Fibroblast of villous mesenchyme (primary cell): ENCODE measurements around the gene CSHL1. TPM values are rescaled to one million over a fixed set of nuclear protein-coding genes. Genes with fewer than 3 reads are reported as not detected.
"Not testable (repeated sequence)": the region's sequence is repeated elsewhere in the genome, so short reads cannot be mapped to it uniquely, and the experiment has no call there.

Experiments
- DNase-seq: peaks from one replicate; pipeline ENCODE4 v3.0.0-alpha.2; 2010; ENCODE audit warnings: low read depth
- H3K4me3 ChIP-seq: 2 replicates; pipeline ENCODE4 v1.5.1; 2011; ENCODE audit warnings: low read depth, mild to moderate bottlenecking, low read length
- total RNA-seq: library from RNA; depleted of rRNA; stranded (reverse); fragments of >200 nt; gene quantifications from 2 replicates; pipeline ENCODE4 v1.2.3, GENCODE V29; 2012
- TF ChIP-seq, protein P1 (sequence below): IDR thresholded peaks from 2 replicates; pipeline ENCODE4 v1.5.1; 2012; ENCODE audit warnings: low read depth, mild to moderate bottlenecking, low read length; ENCODE audit not compliant: insufficient read depth

Gene CSHL1
- total RNA-seq, 1 donor: not detected

DNA sequence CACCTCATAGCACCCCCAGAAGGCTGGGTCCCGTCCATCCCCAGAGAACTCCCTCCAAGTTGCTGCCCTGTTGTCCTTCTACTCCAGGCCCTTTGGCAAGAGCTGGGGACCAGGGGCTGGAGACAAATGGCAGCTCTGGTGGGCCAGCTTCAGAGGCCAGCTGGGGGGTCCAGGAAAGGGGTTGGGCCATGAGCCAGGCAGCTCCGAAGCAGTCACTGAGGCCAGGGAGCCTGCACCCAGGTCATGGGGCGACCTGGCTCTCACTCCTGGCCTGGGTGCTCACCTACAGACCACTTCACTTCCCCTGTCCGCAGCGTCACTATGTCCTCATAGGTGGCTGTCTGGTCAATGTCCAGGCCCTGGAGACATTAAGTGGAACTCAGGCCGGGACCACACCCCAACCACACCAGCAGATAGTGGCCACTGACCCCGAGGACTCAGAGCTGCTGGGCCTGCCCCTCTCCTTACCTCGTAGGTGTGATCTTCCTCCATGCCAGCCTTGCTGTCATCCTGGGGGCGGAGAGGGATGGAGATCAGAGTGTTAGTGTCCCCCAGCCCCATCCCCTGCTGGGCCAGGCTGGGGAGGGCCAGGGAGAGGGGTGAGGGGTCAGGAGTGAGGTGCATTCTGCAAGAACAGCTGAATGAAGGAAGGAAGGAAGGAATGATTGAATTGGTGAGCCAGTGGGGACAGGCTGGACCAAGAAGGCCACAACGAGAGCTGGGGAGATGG, 18.1 kb upstream of the CSHL1 start:
- DNase-seq: no peak
- H3K4me3 ChIP-seq: no peak overlapping the region
- TF ChIP-seq, protein P1, sequence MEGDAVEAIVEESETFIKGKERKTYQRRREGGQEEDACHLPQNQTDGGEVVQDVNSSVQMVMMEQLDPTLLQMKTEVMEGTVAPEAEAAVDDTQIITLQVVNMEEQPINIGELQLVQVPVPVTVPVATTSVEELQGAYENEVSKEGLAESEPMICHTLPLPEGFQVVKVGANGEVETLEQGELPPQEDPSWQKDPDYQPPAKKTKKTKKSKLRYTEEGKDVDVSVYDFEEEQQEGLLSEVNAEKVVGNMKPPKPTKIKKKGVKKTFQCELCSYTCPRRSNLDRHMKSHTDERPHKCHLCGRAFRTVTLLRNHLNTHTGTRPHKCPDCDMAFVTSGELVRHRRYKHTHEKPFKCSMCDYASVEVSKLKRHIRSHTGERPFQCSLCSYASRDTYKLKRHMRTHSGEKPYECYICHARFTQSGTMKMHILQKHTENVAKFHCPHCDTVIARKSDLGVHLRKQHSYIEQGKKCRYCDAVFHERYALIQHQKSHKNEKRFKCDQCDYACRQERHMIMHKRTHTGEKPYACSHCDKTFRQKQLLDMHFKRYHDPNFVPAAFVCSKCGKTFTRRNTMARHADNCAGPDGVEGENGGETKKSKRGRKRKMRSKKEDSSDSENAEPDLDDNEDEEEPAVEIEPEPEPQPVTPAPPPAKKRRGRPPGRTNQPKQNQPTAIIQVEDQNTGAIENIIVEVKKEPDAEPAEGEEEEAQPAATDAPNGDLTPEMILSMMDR: no peak

DNA sequence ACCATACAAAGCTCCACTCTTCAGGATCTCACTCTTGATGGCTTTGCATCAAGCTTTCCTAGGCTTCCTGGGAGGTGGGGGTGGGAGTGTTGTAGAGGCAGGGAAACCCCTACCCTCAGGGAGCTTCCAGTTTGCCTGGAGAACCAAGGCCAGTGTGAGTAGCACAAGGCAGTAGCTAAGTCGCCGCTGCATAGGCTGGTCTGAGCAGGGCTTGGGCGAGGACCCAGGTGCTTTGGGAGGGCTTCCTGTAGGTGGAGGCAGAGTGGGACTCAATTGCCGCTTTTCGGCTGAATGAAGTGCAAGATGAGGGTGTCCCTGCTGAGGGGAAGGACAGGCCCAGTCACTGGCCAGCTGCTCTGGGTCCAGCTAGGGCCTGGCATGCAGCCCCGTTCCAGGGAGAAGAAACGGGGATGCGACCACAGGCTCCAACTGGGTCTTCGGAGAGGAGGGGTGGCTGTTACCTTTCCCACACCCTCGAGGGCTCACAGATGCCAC, 17.2 kb upstream of the CSHL1 start:
- TF ChIP-seq, protein P1: no peak
- H3K4me3 ChIP-seq: no peak overlapping the region
- no peak for DNase-seq

DNA sequence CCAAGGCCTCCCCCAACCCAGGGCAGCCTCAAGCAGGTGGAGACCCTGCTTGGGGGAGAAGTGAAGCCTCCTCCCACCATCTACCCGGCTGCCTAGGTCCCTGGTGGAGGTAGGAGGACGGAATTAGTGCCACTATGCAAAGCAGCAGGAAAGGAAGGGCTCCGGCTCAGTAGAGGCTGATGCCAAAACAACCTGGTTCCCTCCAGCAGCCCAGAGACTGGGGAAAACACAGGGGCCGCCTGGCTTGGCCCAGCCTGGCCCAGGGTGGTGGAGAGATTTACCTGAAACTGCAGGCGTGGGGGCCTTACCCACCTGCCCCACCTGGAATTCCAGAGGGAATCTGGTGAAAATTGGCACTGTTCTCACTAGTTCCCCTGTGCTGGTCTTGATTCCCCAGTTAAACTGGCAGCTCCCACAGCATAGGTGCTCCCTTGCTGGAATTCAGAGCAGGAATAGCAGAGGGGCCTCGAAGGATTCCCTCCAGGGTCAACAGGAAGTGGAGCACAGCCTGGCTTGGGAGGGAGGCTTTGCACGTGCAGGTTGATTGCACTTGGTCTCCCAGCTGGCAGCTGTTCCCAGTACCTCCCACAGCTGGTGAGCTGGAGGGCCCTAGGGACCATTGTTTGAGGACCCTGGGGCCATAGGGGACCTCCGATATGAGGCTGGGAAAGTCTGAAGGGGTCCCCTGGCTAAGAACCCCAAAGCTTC, 16.6 kb upstream of the CSHL1 start:
- no peak for DNase-seq
- no peak overlapping the region for H3K4me3 ChIP-seq
- TF ChIP-seq, protein P1: no peak

DNA sequence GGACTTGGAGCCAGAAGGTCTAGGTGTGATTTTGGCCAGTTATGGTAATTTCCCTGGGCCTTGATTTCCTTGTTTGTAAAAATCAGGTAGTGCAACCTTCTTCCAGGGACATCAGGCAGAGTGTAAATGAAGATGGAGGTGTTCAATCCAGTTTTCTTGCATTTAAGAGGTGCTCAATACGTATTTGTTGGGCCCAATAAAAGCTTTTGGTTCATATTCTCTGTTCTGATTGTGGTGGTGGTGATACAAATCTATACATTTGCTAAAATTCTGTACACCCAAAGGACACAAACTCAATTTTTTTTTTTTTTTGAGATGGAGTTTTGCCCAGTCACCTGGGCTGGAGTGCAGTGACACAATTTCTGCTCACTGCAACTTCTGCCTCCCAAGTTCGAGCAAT, 15.1 kb upstream of the CSHL1 start:
- no peak for DNase-seq
- TF ChIP-seq, protein P1: no peak
- H3K4me3 ChIP-seq: no peak overlapping the region

DNA sequence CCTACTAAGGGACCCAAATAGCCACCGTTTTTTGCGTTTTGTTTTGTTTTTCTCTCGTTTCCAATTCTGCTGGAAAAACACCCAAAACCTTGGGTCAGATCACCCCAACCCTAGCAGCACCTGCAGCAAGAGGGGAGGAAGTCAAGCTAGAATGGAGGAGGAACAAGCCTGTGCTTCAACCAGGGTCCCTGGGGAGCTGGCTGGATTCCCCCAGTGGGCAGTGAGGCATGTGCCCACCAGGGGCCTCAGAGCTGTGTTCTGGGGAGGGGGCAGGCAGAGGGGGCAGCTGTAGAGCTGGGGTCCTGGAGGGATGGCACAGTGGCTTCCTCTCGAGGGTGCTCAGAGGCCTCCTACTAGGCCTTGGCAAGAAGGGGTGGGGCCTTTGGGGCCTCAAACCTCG, 14.6 kb upstream of the CSHL1 start:
- no peak for DNase-seq
- H3K4me3 ChIP-seq: no peak overlapping the region
- TF ChIP-seq, protein P1: no peak

DNA sequence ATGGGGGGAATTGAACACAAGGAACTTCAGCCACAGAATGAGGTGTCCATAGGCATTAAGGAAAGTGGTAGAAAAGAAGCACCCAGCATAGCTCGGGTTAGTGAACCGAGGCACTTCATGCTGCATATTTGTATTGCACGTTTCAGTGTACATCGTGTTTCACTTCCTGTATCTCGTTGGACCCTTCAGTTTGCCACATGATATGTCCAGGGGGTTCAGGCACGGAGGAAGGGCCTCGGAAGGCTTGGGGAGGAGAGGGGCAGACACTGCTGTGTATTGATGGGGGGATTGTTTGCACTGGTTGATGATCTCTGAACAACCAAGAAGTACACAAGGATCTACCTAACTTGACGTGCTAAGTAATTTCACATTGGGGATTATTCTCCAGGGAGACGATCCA, 11.3 kb upstream of the CSHL1 start:
- DNase-seq, H3K4me3 ChIP-seq: not testable (repeated sequence)

DNA sequence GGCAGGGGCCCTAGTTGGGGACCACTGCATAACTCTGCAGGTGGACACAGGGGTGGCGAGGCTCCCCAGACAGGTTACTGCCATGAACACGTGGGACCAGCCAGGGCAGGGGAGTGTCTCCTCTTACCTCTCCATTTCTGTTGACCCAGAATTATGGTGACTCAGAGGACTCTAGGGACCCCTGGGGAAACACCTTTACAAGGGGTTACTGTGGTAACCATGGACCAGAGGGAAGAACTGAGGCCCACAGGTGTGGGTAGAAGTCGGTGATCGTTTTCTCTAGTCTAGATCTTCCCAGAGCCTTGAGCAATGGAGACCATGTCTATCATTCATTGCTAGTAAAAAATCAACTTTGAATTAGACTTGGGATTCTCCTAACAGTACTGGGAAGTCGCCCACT, 9.7 kb upstream of the CSHL1 start:
- H3K4me3 ChIP-seq, DNase-seq: not testable (repeated sequence)

DNA sequence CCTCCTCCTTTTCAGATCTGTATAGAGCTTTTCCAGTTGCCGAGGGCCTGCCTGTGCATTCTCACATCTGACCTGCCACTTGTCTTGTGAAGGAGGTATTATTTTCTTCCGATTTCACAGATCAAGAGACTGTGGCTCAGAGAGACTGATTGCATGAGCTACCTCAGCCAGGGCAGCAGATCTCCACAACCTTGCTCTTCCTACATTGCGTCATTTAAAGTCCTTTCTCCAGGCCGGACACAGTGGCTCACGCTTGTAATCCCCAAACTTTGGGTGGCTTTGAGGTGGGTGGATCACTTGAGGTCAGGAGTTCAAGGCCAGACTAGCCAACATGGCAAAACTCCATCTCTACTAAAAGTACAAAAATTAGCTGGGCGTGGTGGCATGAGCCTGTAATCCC, 9.0 kb upstream of the CSHL1 start:
- not testable (repeated sequence) for H3K4me3 ChIP-seq, DNase-seq
